OCI-LY1 (cell line): ENCODE results near the gene LMOD1.

Experiments
- H2AFZ ChIP-seq: fragments of 200-600 bp; sonication (generic), shearing (Covaris generic); 2 replicates; pipeline ENCODE4 v1.6.0; 2014; ENCODE audit warnings: antibody characterized with exemption, mild to moderate bottlenecking, low read length
- H3F3A ChIP-seq: fragments of 200-600 bp; sonication (generic), shearing (Covaris generic); 2 replicates; pipeline ENCODE4 v1.6.0; 2014; ENCODE audit warnings: mild to moderate bottlenecking, antibody characterized with exemption, low read length, moderate library complexity; ENCODE audit not compliant: insufficient read depth
- H3K27ac ChIP-seq: fragments of 200-600 bp; sonication (generic); 2 replicates; pipeline ENCODE4 v1.5.1; 2014; ENCODE audit warnings: low read length, mixed run types, mild to moderate bottlenecking, low read depth; ENCODE audit not compliant: poor library complexity, severe bottlenecking
- H3K27me3 ChIP-seq: fragments of 200-600 bp; sonication (generic); 2 replicates; pipeline ENCODE4 v1.6.0; 2014; ENCODE audit warnings: antibody characterized with exemption, mild to moderate bottlenecking, low read length, moderate library complexity; ENCODE audit not compliant: insufficient read depth
- H3K36me3 ChIP-seq: fragments of 200-600 bp; sonication (generic); 2 replicates; pipeline ENCODE4 v1.6.1; 2014; ENCODE audit warnings: mild to moderate bottlenecking, antibody characterized with exemption, low read length, moderate library complexity, mixed read lengths; ENCODE audit not compliant: insufficient read depth
- H3K4me1 ChIP-seq: fragments of 200-600 bp; sonication (generic); 2 replicates; pipeline ENCODE4 v1.5.1; 2014; ENCODE audit warnings: mild to moderate bottlenecking, low read length, moderate library complexity; ENCODE audit not compliant: insufficient read depth, severe bottlenecking
- H3K4me2 ChIP-seq: fragments of 200-600 bp; sonication (generic), shearing (Covaris generic); 2 replicates; pipeline ENCODE4 v1.6.1; 2014; ENCODE audit warnings: low read length
- H3K4me3 ChIP-seq: fragments of 200-600 bp; sonication (generic); 2 replicates; pipeline ENCODE4 v1.5.1; 2014; ENCODE audit warnings: low read length, low read depth, mild to moderate bottlenecking, mixed read lengths; ENCODE audit not compliant: poor library complexity, severe bottlenecking
- H3K79me2 ChIP-seq: fragments of 200-600 bp; shearing (Covaris generic); 2 replicates; pipeline ENCODE4 v1.6.1; 2016; ENCODE audit warnings: mixed run types, low read length, mixed read lengths; ENCODE audit not compliant: insufficient read depth
- H3K9ac ChIP-seq: fragments of 200-600 bp; sonication (generic), shearing (Covaris generic); 2 replicates; pipeline ENCODE4 v1.6.1; 2014; ENCODE audit warnings: mild to moderate bottlenecking, low read length, mixed read lengths
- H3K9me2 ChIP-seq: fragments of 200-600 bp; sonication (generic), shearing (Covaris generic); 2 replicates; pipeline ENCODE4 v1.6.1; 2014; ENCODE audit warnings: low read depth, mild to moderate bottlenecking, low read length, mixed read lengths
- H3K9me3 ChIP-seq: fragments of 200-600 bp; shearing (Covaris generic); 2 replicates; pipeline ENCODE4 v1.6.1; 2014; ENCODE audit warnings: low read length, mixed read lengths
- H4K20me1 ChIP-seq: fragments of 200-600 bp; sonication (generic), shearing (Covaris generic); 2 replicates; pipeline ENCODE4 v1.6.0; 2016; ENCODE audit warnings: mild to moderate bottlenecking, low read length; ENCODE audit not compliant: insufficient read depth
- EZH2 ChIP-seq: fragments of 200-600 bp; sonication (generic), shearing (Covaris generic); IDR thresholded peaks from 2 replicates; pipeline ENCODE4 v1.8.0; 2017; ENCODE audit warnings: borderline replicate concordance, mixed run types, mild to moderate bottlenecking, antibody characterized with exemption, low read length, moderate library complexity, mixed read lengths
- TF ChIP-seq, protein P1 (sequence below): fragments of 200-600 bp; sonication (generic), shearing (Covaris generic); IDR thresholded peaks from 2 replicates; pipeline ENCODE4 v1.5.1; 2017; ENCODE audit warnings: mild to moderate bottlenecking, antibody characterized with exemption, low read length, moderate library complexity, mixed read lengths

LMOD1 gene

GRCh38 chr1:201925981-201926645 lies 20.2 kb downstream of the LMOD1 start:
- Histone ChIP-seq H4K20me1 (no peaks in the 10 kb centered on the region), H3K9ac (no peak overlapping the region)

GRCh38 chr1:201925301-201925567 lies 21.1 kb downstream of the LMOD1 start:
- H3K79me2 ChIP-seq = no peaks in the 10 kb centered on the region
- H3K4me3 ChIP-seq = no peak overlapping the region
- no peaks in the 10 kb centered on the region for H3F3A ChIP-seq
- H4K20me1 ChIP-seq = no peaks in the 10 kb centered on the region
- H3K9me2 ChIP-seq = no peaks in the 10 kb centered on the region
- H3K27me3 ChIP-seq = peaks cover 7% of the 10 kb centered on the region; the same call in 1 of the 2 replicates
- no peak overlapping the region for H3K27ac ChIP-seq
- H3K4me2 ChIP-seq = no peak overlapping the region
- H2AFZ ChIP-seq = no peak overlapping the region
- H3K9me3 ChIP-seq = no peaks in the 10 kb centered on the region
- no peaks in the 10 kb centered on the region for H3K4me1 ChIP-seq
- H3K36me3 ChIP-seq = no peaks in the 10 kb centered on the region; the same call in 1 of the 2 replicates
- no peak overlapping the region for H3K9ac ChIP-seq
- TF ChIP-seq, protein P1, sequence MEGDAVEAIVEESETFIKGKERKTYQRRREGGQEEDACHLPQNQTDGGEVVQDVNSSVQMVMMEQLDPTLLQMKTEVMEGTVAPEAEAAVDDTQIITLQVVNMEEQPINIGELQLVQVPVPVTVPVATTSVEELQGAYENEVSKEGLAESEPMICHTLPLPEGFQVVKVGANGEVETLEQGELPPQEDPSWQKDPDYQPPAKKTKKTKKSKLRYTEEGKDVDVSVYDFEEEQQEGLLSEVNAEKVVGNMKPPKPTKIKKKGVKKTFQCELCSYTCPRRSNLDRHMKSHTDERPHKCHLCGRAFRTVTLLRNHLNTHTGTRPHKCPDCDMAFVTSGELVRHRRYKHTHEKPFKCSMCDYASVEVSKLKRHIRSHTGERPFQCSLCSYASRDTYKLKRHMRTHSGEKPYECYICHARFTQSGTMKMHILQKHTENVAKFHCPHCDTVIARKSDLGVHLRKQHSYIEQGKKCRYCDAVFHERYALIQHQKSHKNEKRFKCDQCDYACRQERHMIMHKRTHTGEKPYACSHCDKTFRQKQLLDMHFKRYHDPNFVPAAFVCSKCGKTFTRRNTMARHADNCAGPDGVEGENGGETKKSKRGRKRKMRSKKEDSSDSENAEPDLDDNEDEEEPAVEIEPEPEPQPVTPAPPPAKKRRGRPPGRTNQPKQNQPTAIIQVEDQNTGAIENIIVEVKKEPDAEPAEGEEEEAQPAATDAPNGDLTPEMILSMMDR = no peak
- TF ChIP-seq EZH2 = no peak

More at GRCh38 chr1:201925981-201926645, 20.2 kb downstream of the LMOD1 start:
- H3K79me2 ChIP-seq = no peaks in the 10 kb centered on the region
- H3K27ac ChIP-seq = no peak overlapping the region
- H3K9me2 ChIP-seq = no peaks in the 10 kb centered on the region
- no peaks in the 10 kb centered on the region for H3F3A ChIP-seq
- TF ChIP-seq EZH2 = no peak
- TF ChIP-seq, protein P1 = no peak
- no peak overlapping the region for H3K4me2 ChIP-seq
- H3K4me3 ChIP-seq = no peak overlapping the region
- peaks cover 7% of the 10 kb centered on the region; the same call in 1 of the 2 replicates for H3K27me3 ChIP-seq
- no peaks in the 10 kb centered on the region; the same call in 1 of the 2 replicates for H3K36me3 ChIP-seq
- no peak overlapping the region for H2AFZ ChIP-seq
- no peaks in the 10 kb centered on the region for H3K4me1 ChIP-seq
- no peaks in the 10 kb centered on the region for H3K9me3 ChIP-seq

GRCh38 chr1:201921952-201922558 lies 24.3 kb downstream of the LMOD1 start:
- Histone ChIP-seq H3K4me3 (no peak overlapping the region), H2AFZ (no peak overlapping the region), H3K27me3 (no peaks in the 10 kb centered on the region), H4K20me1 (no peaks in the 10 kb centered on the region), H3K4me1 (no peaks in the 10 kb centered on the region), H3K79me2 (no peaks in the 10 kb centered on the region), H3F3A (no peaks in the 10 kb centered on the region), H3K4me2 (no peak overlapping the region), H3K9ac (no peak overlapping the region), H3K36me3 (no peaks in the 10 kb centered on the region; the same call in 1 of the 2 replicates), H3K27ac (no peak overlapping the region), H3K9me2 (no peaks in the 10 kb centered on the region), H3K9me3 (no peaks in the 10 kb centered on the region)
- no peak for TF ChIP-seq EZH2
- TF ChIP-seq, protein P1 = no peak
